Left forelimb (tissue), 1 donor: Measurements from ENCODE around the gene AMPD3.
A peak's percentile ranks its signal among the peaks of the same experiment; 100 is the strongest.

Source experiments
- DNase-seq: peaks from one replicate; pipeline ENCODE4 v3.0.0-alpha.2; 2018; ENCODE audit warnings: low spot score

The AMPD3 gene

DNA sequence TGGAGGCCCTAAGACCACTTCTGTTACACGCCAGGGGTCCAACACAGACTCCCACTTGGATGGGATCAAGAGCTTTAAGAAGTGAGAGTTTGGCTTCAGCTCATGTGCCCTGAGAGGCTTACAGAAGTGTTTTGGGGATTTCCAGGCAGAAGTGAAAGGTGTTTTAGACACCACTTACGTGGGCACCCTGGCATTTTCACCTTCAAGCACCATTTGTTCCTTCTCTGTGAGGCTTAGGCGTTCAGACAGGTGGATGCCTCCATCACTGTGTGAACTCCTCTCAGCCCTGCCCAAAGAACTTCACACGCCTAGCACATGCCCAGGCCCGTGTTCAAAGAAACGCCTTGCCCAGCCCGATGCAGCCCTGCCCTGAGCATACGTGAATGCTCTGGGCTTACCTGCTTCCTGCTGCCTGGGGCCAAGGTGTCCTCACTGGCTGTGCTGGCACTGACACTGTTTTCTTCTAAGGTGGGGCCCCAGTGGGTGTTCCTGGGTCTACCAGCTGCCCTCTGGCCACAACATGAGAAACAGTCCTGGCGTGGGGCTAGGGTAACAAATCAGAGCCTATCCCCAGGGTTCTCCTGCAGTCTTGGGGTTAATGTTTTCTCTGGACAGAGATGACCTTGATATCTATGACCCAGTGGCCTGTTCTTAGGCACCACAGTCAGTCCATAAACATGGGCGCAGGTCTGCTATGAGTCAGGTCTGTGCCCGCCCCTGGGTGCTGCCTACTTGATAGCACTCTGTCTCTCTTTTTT lies 34.0 kb downstream of the AMPD3 start:
- peak; percentile 31 for DNase-seq

- peak; percentile 57 for DNase-seq
Observed at GRCh38 chr11:10490032-10490397, 35.0 kb downstream of the AMPD3 start.

DNA sequence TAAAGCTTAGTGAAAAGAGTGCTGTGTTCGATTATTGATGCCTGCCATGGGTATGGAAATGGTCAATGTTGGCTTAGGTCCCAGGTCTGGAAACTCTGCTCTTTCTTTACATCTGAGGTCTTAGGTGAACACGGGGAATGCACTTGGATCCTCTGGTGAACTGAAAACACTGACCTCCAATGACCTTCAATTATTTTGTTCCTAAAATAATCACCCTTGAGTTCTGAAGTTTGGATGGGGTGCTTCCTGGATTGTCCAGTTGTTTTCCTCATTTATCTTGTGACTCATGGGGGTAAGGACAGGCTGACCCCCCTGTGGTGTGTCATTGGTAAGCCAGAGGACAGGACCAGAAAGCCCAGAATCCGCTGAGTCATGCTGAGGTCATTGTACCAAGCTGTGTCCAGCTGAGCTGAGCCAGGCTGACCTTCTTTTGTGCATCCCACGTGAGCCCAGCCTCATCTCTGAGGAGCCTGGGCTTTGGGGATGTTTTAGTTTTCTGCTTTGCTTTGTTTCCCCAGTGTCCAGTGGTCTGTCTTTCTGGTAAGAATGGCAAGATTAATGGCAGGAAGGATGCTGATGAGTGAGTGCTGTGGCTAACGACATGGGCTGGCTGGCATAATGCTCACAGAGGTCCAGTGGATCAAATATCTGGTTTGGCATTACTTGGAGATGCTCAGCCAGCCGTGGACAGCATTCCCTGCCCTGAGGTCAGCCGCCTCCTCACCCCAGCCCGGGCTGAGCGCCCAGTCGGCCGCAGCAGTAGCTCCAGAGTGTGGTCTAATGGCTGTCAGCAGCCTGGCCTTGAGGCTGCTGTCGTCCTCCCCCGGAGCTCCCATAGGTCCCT lies 35.6 kb downstream of the AMPD3 start:
- peak; percentile 63 for DNase-seq

GRCh38 chr11:10492084-10492483 lies 37.0 kb downstream of the AMPD3 start:
- DNase-seq, result no peak

DNA sequence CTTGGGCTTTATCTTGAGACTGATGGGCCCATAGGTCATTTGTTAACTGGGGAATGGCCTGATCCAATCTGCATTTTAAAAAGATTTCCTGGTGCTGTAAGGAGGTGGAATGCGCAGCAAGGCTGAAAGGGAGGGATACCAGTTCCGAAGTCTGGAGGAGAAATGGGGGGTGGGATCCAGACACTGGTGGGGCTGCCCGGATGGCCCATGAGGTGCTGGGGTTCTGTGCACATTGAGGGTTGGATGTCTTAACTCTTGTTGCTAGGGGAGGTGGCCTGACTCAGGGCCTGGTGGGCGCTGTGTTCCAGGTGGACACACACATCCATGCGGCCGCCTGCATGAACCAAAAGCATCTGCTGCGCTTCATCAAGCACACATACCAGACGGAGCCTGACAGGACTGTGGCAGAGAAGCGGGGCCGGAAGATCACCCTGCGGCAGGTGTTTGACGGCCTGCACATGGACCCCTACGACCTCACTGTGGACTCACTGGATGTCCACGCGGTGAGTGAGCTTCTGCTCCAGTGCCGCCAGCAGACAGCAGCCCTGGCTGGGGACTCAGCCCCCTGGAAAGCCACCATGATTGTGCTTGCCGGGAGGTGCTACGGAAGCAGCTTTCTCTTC lies 38.1 kb downstream of the AMPD3 start:
- DNase-seq, result peak; percentile 53

DNA sequence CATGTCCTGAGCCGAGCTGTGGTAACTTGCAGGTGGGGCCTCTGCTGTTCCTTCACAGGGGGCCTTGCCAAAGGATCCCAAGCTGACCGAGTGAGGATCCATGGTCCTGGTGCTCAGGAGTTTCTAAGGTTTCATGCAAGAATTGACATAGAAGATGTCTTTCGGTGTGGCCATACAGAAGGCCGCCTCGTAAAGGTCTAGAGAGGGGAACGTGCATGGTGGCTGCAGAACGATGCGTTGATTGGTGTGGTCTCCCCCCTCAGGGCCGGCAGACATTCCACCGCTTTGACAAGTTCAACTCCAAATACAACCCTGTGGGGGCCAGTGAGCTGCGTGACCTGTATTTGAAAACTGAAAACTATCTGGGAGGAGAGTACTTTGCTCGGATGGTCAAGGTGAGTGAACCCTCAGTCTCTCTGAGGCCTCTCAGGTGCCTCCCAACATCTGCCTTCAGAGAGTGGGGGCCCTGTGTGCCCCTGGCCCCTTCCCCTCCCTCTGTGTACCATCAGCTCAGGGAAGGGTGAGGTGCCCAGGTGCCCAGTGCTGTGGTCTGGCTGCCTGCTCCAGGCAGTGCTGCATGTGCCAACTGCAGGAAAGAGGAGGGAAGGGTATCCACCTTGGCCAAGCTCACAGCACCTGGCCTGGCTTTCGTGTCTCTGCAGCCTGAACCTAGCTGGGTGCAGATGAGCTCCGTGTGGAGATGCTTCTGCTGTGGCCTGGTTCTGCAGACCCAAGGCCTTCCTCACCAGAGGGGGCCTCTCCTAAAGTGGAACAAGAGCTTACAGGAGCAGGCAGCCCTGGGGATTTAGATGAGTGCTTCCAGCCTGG lies 39.8 kb downstream of the AMPD3 start:
- DNase-seq, result peak; percentile 48

DNA sequence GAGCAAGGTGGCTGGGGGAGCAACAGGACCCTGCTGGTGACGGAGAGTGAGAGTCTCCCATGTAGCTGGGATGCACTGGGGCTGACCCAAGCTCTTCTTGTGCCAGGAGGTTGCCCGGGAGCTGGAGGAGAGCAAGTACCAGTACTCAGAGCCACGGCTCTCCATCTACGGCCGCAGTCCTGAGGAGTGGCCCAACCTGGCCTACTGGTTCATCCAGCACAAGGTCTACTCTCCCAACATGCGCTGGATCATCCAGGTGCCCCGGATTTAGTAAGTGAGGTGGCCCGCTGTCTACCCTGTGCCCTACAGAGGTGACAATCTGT lies 40.4 kb downstream of the AMPD3 start:
- no peak for DNase-seq

DNA sequence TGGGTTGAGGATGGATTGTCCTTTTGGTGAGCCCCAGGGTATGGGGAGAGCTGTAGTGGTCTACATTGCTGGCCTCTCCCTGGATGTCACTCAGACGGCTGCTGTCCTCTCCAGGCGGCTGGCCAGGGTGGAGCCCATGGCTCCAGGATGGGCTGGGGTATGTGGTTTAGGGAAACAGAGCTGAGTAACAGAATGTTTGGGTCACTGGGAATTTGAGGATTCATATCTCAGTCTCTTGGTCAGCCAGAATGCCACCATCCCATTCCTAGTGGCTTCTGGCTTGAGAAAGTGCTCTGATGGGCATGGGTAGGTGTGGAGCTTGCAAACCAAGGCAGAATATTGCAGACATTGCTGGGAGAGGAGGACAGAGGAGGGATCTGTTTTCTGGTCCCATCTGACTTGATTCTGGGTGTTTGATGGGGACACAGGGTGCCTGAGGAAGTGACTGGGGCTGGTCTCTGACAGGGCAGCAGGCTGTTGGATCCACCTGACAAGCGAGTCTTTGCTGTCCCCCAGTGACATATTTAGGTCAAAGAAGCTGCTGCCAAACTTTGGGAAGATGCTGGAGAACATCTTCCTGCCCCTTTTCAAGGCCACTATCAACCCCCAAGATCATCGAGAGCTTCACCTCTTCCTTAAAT lies 41.4 kb downstream of the AMPD3 start:
- DNase-seq, result peak; percentile 33

DNA sequence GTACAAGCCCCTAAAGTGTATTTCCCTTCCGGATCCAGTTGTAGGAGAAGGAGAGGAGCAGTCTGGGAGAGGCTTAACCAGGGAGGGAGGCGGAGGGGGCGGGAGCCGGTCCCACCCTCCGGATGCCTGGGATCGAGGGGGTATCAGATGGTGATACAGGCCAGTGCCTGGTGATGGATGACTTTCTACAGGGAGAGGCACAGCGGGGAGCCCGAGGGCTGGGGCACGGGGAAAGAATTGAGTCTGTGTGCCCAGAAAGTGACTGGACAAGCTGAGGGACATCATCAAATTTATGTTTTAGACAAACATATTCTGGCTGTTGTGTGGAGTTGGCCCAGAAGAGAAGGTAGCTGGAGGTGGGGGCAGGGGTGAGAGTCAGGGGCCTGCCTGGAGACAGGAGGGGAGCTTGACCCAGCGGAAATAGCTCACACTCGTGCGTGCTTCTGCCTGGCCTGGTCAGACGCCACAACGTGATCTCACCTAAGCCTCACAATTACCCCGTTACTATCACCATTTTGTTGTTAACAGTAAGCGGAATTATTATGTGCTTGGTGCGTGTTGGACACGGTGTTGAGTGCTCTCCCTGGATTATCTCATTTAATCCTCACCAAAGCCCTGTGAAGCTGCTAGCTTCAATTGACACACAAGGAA lies 42.4 kb downstream of the AMPD3 start:
- DNase-seq, result peak; percentile 42

DNA sequence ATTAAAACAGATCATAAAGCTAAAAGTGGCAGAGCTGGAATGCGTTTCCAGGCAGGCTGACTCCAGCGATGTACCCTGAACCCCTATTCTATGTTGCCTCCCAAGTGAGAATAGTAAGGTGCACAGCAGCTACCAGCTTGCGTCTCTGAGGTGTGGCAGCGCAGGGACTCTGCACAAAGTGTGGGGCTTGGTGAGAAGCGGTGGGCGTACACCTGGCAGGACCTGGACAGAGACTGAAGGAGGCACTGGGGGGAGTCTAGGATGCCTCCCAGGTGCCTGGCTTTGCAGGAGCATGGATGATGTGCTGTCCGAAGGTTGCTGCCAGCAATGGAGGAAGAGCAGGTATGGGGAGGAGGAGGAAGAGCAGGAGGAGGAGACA lies 42.9 kb downstream of the AMPD3 start:
- no peak for DNase-seq

DNA sequence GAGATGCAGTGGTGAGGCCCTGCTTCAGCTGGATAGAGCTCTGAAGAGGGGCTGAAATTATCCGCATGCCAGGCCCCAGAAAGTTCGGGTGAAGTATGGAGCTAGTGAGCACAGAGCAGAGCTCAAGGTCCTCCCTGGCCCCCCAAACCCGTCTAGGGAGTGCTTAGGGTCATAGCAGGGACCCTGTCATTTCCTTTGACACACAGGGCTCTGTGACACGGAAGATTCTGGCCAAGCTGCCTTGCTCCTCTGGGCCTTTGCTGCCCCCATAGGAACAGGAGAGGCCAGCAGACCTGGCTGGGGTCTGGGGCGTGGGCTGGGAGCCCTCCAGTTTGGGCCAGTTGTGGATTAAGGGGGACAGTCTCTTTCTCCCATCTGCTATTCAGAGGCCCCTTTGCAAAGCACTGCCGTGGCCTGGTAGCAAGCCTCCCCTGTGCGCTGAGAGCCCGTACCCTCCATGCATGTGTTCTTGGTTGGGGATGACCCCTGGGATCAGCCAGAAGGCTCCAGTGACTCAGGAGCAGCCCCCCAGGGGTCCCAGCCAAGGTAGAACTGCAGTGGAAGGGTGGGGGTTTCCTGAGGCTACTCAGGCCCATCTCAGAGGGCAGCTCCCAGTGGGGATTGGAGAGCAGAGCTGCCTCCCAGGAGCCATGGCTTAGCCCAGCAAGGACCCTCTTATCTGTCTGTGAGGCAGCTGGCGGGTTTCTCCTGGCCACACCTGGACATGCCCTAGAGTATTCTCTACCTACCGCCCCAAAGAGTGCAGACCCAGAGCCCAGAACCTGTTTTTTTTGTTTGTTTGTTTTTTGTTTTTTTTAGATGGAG lies 43.6 kb downstream of the AMPD3 start:
- DNase-seq, result peak; percentile 38

DNA sequence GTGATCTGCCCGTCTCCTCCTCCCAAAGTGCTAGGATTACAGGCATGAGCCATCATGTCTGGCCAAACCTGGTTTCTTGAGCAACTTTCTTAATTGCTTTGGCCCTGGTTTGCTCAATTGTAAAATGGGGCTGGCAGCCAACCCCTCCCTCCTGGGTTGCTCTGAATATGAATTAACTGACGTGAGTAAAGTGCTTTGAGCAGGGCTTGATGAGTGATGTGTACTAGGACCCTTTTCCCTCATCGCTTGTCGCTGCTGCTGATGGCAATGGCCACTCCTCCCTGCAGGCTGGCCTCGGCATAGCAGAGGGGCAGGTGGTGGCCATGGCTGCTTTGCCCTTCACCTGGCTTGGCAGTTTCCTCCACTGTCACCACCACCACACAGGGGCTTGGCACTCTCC lies 44.4 kb downstream of the AMPD3 start:
- peak; percentile 34 for DNase-seq

DNA sequence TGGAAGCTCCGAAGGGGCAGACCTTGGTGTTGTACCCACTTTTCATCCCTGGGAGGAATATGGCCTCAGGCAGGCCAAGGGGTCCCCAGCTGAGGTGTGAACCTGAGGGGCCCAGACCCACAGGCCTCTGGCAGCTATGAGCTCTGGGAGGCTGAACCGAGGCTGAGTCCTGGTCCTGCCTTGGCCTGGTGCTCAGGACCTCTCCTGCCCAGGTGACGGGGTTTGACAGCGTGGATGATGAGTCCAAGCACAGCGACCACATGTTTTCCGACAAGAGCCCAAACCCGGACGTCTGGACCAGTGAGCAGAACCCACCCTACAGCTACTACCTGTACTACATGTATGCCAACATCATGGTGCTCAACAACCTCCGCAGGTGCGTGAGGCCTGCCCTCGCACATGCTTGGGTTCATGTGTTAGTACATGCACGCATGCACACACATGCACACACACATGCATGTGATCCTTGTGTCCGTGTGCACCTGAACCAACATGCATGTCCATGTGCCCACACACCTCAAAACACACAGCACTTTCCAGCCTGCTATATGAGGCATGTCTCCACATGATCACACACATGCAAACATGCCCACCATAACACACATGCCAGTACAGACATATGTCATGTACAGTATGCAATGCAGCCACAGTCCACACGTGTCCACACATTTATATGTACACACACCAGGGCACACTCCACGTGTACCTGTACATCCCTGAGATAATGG lies 45.0 kb downstream of the AMPD3 start:
- peak; percentile 55 for DNase-seq

GRCh38 chr11:10500757-10501684 lies 46.0 kb downstream of the AMPD3 start:
- DNase-seq, result no peak

- no peak for DNase-seq
Observed at GRCh38 chr11:10502065-10502680, 47.1 kb downstream of the AMPD3 start.

GRCh38 chr11:10502770-10503169 lies 47.7 kb downstream of the AMPD3 start:
- no peak for DNase-seq

GRCh38 chr11:10503221-10503620 lies 48.2 kb downstream of the AMPD3 start:
- no peak for DNase-seq
